HG03521 (cell line): ENCODE results near the gene MAPKAPK3.

Source experiments
- ATAC-seq: cut with Tn5 transposase; IDR thresholded peaks from one replicate; pipeline ENCODE4 v1.9.1; 2021; ENCODE audit warnings: mild to moderate bottlenecking, moderate library complexity; ENCODE audit not compliant: unreplicated experiment

Gene MAPKAPK3

DNA sequence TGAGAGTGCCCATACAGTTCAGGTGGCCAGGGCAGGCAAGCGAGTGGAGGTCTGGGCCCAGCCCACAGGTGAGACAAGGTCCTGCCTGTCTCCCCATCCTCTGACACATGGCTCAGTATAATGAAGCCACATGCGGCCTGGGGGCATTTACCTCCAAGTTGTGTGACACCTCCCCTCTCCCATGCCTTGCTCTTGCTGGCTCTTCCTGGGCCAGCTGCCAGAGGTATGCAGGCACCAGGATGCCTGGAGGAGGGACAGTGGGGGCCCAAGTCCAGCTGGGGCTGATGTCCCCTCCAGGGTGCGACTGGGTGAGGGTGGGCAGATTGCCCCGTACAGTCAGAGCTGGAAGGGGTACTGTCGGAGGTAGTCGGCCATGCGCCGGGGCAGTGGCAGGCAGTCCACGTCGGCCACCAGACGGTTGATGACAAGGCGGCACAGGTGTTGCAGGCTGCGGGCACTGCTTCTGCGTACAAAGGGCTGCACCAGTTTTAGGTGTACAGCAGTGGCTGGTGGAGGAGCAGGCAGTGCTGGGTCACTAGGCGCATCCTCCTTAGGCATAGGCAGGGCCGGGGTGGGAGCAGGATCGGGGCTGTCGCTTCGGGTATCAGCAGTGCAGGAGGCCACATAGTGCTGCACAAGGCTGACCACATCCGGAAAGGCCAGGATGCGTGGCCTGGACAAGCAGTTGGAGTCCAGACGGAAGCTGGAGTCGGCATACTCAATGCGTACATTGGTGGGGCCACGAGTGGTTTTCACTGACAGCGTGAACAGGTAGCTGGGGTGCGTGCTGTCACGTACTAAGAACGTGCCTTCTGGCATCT, 9.5 kb upstream of the MAPKAPK3 start:
- ATAC-seq, result no peak

DNA sequence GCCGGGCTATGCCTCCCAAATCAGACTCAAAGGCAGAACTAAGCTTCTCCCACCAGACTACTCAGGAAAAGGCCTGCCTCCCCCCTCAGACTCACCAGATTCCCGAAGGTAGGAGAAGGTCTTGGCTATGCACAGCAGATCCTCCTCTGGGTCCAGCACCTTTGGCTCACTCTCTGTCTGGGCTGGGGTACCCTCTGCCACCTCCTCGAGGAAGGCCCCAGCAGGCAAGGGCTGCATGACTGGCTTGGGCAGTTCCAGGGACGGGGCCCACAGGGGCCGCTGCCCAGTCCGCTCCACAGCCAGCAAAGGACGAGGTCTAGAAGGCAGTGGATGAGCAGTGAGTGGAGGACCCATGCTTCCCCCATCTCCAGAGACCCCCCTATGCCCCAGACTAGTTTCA, 8.7 kb upstream of the MAPKAPK3 start:
- no peak for ATAC-seq

DNA sequence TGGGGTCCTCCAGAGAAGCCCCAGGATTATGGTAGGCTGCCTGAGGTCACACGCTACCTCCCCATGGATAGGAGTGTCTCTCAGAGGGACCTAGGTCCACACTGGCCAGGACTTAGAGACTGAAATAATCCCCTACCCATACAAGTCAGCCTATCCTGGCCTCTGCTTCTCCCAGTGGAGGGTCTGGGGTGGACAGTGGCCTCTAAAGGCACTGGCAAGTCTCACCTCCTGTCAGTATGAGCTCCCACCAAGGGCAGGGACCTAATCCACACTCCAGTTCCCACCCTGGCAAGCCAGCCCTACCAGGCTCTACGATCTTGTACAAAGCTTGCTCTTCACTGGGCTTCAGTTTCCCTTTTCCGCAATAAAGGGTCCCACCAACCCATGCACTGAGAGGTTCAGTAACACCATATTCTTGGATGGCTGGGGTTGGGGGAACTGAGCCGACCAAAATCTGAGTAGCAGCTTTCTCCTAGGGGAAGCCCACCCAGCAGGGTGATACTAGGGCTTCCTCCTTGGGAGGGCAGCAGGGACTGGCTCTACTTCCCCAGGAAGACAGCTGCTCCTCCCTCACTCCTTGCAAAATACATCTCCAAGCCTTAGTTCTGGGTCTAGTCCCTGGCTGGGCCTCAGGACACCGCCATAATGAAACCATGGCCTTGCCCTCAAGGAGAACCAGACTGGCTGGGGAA, 7.7 kb upstream of the MAPKAPK3 start:
- no peak for ATAC-seq

DNA sequence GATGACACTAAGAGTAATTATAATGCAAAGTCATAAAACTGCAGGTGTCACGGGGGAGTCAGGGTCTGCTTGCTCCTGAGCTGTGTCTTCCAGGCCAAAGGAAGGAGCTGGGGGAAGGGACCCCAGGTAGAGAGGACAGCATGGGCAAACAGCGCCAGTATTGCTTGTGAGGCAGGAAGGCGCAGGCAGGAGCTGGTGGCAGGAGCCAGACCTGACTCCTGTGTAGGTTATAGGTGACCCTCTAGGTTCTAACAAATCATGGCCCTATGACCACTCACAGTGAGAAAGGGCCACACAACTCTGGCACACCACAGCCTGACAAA, 7.2 kb upstream of the MAPKAPK3 start:
- no peak for ATAC-seq

DNA sequence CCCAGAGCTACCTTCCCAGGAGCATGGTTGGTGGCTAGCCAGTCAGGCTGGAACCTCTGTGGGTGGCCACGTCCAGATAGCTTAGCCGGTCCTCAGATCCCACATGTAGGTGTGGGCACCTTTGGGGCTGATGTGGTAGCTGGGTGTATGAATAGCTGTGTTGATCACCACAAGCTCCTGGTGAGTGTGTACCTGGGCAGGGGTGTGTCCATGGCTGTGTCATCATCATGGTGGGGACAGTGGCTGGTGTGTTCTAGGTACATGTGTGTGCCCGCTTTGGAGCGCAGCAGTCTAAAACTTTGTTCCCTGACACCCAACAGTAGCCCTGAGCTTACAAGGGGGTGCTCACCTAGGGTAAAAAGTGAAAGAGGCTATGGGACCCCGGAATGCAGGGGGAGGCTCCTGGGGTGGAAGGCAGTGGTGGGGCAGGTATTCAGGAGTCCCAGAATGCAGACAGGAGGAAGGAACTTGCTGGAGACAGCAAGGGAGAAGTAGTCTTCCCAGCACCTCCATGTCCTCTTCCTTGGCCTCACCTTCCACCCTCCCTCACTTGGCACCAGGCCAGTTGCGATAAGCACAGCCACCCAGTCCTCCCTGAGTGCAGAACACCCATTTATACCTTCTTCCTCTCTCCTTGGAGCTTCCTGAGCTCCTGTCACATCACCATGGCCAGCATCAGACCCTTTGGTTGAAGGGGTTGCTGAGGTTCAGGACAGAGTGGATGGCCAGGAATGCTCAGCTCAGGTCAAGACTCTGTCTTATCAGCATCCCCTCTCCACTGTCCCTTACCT, 6.6 kb upstream of the MAPKAPK3 start:
- ATAC-seq, result no peak

DNA sequence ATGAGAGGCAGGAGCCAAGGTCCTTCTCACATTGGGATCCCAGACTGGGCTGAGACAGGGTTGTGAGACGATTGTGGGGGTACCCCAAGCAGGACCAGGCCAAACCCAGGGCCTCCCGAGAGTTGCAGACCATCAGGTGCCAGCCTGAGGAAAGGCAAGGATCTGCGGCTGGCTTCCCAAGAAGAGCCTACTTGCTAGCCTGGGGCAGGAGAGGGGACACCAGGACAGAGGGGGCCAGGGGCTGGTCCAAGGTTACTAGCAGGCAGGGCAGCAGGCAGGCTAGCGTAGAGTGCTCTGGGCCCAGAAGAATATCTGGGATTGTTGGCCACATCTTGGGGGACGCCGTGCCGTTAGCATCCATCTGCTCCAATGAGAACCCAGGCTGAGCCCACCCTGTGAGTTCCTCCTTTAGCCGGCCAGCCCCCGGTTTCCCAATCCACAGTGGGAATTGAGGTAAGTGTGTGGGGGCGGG, 5.9 kb upstream of the MAPKAPK3 start:
- ATAC-seq, result no peak

DNA sequence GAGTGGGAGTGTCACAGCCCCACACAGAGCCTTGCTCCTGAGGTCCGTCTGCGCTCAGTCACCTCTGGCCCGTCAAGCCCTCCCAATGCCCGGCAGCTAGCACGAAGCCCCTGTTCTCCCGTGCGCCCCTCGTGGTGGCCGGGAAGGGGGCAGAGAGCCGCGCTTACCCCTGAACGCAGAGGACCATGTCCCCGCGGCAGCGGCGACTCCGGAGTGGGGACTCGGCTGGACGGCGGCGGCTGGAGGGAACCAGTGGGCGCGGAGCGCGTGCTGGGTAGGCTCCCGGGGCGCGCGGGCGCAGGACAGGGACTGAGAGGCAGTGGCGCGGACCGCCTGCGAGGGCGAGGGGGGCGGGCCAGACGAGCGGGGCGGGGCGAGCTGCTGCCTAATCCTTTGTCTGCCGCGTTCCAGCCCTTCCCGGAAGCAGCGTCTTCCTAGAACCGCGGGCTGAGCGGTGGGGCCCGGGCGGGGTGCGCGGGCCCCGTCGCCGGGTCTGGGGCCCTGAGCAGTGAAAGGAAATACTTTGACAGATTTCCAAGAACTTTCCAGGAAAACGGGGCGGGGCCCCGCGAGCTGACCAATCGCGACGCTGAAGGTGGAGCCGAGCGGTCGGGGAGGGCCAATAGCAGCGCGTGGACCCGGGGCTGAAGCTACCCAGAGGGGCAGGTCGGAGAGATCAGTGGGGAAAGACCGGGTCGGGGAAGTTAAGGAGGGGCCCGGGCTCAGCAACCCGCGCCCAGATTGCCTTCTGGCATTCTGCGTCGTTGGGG, 5.3 kb upstream of the MAPKAPK3 start, which contains the start of gene CISH:
Gene CISH (minus strand): TSS at position 311 of the 770 bp plus-strand sequence. CDS start 124 bp downstream, at position 187.
- ATAC-seq, result peak; percentile 70

DNA sequence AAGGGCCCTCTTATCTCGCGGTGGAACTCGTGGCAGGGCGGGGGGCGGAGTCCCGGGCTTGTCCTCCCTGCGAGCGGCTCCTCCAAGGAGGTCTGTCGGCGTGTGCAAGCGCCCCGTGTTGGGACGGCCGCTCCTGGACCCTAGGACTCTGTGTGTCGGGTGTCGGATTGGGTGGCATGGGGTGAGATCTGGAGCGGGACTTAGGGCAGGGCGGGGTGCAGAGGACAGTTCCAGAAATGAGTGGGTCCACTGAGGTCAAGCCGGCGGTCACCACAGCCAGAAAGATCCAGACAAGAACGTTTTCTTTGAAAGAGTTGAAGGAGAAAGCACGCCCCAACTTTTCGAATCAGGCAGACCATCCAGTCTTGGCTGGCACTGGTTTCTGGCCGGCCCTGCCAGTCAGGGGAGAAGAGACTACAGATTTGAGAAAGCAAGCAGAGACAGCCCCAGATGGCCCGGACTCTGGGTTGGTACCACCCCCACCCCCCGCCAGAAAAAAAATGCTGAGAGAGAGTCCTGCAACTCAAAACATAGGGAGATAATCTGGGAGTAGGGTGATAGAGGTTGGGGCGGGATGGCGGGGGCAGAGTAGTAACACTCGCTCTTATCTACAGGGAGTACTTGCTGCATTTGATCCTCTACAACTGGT, 4.6 kb upstream of the MAPKAPK3 start:
- peak; percentile 8 for ATAC-seq

DNA sequence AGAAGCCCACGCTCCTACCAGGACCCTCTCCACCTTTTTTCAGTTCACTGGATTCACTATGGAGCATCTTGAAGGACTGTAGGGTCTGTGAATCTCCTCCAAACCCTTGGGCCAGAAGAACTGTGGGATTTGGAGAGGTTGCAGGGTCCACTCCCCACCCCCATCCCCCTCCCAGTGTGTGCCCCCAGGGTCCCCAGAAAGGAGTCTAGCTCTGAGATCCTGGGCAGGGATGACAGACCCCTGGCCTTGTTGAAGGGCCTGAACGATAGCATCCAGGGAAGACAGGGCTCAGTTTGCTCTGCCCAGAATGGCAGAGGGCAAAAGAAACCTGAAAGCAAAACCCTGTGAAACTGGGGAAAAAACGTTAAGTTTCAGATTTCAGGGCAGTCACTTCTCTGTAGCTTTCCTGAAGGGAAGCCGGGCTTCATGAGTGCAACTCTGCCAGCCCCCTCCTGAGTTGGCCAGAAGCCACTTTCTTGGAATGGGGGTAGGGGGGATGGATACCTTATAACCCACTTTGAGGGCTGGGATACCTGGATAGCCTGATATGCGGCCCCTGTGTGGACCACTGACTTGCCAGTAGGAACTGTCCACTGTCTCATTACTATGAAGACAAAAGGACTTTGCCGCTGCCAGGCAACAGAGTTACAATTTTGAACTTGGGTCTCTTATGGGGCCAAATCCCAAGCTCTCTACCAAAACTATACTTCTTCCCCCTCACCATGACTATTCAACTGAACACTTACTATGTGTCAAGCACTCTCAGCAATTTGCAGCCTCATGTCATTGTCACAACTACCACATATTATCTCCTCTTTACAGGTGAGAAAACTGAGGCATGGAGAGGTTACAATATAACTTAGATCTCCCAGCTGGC, 3.7 kb upstream of the MAPKAPK3 start:
- ATAC-seq, result no peak

DNA sequence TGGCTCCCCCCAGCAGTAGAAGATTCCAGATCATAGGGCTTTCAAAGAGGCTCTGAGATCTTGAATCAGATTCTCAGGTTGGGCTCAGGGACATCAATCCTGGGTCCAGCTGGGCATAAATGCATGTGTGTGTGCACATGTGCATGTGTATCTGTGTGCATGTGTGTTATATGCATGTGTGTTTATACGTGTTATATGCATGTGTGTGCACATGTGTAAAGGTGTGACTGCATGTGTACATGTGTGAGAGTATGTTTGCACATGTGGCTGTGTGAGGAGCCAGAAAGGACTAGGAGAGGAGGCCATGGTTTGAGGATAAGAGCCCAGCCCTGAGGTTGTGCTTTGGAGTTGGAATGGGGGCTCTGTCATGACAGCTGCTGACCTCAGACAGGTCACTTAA, 1.8 kb upstream of the MAPKAPK3 start:
- ATAC-seq, result no peak

DNA sequence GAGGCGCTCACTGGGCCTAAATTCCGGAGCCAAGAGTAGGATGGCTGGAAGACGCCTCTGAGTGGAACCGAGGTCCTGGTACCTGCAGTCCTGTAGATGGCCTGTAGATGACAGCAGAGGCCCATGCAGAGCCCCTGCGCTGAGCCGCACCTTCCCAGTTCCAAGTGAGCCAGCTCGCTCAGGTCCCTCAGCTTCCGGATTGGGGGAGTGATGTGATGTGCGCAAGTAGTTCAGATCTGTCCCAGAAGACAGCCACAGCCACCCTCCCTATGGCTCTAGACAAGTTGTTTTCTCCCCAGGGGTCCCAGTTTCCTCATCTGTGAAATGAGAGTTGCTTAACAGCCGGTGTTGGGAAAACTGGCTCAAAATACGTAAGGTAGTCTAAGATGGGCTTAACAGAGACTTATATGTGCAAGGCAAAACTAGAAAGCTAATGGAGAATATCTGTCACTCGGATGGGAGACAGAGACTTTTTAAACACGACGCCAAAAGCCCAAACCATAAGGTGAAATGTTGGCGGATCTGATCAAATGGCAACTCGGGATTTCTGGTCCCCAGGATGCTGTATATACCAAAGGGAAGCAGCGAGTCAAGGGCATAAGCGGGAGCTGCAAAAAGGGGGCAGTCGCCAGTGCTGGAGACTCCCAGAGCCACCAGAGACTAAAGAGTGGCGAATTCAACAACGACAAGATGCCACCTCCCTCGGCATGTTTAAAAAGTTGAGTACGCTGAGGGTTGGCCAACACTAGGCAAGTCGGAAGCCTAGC, 765 bp upstream of the MAPKAPK3 start:
- ATAC-seq, result no peak

DNA sequence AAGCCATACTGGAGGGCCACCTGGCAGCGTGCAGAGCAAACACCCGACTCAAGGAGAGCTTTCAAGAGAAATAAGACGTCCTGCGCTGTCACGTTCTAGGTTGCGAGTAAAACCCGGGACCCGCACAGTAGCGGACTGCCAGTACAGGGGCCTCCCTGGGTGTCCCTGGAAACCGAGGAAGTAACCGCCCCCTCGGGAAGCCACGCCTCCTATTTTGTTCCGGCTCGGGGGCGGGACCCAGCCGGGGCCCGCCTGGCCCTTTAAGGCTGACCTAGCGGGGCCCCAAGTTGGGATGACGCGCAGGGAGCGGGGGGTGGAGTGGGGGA, 218 bp upstream of the MAPKAPK3 start:
- peak; percentile 69 for ATAC-seq

DNA sequence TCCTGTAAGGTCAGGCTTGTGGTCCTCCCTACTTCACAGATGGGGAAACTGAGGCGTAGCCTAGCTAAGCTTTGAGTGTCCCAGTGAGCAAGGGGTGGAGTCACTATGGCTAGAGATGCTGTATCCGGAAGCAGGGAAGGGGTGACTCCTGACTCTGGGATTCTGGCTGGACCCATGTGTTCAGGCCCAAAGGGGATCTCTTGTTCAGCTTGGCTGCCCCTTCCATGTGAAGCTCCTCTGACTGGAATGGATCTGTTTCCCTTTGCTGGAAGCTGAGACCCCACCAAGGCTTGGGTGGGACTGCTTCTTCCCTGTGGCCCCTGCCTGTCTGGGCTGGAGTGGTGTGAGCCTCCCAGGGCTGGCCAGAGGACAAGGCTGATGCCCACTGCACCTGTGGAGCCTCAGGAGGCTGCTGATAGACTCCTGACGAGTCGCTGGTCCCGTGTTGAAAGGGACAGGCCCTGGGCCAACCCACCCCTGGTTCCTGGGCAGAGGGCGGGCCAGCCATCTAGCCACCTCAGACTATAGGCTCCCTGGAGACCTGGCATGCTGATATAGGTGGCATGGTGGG, 1.0 kb downstream of the MAPKAPK3 start:
- ATAC-seq, result no peak

DNA sequence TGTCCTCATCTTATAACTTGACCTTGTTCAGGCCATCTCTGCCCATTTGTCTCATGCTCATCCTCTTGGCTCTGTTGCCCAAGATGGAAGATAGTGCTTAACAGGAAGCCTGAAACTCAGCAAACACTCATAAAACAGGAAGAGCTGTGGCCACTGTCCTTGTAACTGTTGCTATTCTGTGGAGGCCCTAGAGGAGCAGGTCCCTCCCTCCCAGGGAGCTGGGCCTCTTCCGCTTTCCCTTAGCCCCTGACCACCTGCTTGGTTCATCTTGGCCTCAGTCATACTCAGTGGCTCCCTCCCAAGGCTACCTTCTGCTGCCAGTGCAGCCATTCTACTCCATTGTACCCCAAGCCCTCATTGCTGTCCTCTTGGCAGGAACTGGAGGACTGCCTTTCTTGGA, 3.5 kb downstream of the MAPKAPK3 start:
- ATAC-seq, result no peak

DNA sequence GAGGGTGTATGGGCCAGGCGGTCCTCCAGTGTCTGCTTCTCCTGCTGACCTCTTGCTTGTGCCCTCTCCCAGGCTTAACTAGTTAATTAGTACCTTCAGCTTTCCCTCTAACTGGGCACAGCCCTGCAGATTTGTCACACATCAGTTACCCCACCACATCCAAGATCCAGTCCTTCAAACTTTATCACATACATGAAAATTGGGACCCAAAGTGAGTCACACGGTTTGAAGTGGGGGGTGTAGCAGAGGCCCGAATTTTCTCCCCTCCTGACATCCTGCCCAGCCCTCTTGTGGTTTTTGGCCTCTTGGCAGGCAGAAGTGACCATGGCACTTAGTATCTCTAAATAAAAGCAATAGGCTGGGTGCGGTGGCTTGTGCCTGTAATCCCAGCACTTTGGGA, 3.9 kb downstream of the MAPKAPK3 start:
- ATAC-seq, result no peak

DNA sequence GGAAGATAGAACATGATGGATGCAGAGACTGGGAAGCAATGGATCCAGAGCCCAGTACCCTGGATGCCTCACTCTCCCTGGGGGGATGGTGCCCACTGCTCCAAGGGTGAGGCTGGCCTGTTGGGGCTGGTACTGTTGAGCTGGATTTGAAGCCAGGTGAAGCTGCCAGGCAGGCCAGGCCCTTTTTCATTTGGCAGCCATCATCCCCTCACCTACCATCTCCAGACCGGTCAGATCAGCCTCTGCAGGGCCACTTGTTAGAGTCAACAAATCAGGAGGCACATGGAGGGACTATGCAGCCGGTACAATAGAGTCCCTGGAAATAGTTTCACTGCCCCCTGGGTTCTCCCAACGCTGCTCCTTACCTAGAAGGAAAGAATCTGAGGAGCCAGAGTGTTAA, 5.9 kb downstream of the MAPKAPK3 start:
- ATAC-seq, result no peak

DNA sequence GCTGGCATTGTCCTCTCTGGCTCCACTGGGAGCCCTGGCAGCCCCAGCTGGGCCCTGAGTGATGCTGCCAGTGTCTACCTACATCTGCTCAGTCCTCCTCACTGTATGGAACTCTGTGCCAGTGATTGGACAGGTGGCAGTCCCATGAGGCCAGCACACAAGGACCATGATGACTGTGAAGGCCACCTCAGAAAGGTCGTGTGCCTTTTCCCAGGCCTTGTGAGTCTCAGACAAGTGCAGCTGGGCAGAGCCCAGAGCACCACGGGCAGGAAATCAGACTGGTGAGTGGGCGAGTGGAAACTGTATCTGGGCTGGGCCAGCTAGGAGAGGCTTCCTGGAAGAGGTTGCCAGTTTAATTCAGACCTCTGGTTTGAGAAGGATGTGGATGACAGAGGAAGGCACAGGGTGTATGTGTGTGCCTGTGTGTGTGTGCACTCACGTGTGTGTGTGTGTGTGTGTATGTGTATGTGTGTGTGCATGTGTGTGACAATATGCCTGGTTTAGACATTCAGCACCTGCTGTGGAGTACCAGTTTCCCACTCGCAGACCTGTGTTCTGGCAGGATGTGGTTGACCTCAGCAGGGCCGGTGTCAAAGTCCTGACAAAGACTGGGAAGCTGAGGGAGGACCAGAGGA, 7.0 kb downstream of the MAPKAPK3 start:
- ATAC-seq, result no peak

DNA sequence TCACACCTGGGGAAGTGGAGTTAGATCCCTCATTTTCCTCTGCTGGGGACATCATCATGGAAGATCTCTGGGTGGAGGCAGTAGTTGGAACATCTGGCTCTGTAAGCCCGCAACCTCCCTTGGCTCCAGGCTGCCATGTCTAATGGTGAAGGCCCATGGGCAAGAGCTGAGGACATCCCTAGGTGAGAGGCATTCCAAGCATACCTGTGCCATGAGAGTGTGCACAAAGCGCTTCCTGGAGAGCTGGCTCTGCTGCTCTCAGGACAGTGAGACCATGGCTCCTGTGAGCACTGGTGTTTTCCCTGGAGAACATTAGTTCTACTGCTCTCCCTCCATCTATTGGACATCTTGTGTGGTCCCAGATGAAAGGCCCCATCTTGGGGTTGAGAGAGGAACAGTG, 7.7 kb downstream of the MAPKAPK3 start:
- ATAC-seq, result no peak
